PC-3 (cell line): Measurements from ENCODE around the gene ACER1.

ENCODE experiments used
- EZH2 ChIP-seq: fragments of 300-600 bp; sonication (generic); IDR thresholded peaks from one replicate; pipeline ENCODE4 v1.6.1; 2017; ENCODE audit warnings: antibody characterized with exemption, mild to moderate bottlenecking, low read length; ENCODE audit not compliant: unreplicated experiment
- EZH2phosphoT487 ChIP-seq: fragments of 300-600 bp; sonication (generic); IDR thresholded peaks from 2 replicates; pipeline ENCODE4 v1.6.1; 2018; ENCODE audit warnings: mild to moderate bottlenecking, antibody characterized with exemption, low read length, borderline replicate concordance
- TF ChIP-seq, protein P1 (sequence below): fragments of 300-600 bp; sonication (generic); conservative IDR thresholded peaks from 2 replicates; pipeline ENCODE4 v1.5.1; 2017; ENCODE audit warnings: antibody characterized with exemption, low read depth, mild to moderate bottlenecking, low read length

DNA sequence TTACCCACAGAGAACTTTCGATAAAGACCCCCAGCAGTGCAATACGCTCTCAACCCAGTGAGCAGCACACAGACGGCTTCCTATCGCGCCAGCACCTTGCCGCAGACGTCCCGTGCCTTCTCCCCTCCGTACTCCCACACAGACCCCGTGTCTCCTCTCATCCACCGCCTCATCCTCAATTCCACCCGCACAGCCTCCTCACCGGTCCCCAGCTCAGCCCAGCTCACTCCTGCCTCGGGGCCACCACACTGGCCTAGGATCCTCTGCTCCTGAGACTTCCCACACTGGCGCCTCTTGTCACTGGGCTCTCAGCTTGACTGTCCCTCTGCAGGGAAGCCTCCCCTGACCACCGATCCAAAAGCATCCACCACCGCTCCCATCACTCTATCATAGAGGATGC is 62.6 kb downstream of the ACER1 start:
- TF ChIP-seq, protein P1, sequence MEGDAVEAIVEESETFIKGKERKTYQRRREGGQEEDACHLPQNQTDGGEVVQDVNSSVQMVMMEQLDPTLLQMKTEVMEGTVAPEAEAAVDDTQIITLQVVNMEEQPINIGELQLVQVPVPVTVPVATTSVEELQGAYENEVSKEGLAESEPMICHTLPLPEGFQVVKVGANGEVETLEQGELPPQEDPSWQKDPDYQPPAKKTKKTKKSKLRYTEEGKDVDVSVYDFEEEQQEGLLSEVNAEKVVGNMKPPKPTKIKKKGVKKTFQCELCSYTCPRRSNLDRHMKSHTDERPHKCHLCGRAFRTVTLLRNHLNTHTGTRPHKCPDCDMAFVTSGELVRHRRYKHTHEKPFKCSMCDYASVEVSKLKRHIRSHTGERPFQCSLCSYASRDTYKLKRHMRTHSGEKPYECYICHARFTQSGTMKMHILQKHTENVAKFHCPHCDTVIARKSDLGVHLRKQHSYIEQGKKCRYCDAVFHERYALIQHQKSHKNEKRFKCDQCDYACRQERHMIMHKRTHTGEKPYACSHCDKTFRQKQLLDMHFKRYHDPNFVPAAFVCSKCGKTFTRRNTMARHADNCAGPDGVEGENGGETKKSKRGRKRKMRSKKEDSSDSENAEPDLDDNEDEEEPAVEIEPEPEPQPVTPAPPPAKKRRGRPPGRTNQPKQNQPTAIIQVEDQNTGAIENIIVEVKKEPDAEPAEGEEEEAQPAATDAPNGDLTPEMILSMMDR = no peak
- TF ChIP-seq EZH2 = no peak
- no peak for TF ChIP-seq EZH2phosphoT487
